ENCODE measurements around the gene JADE2.

DNA sequence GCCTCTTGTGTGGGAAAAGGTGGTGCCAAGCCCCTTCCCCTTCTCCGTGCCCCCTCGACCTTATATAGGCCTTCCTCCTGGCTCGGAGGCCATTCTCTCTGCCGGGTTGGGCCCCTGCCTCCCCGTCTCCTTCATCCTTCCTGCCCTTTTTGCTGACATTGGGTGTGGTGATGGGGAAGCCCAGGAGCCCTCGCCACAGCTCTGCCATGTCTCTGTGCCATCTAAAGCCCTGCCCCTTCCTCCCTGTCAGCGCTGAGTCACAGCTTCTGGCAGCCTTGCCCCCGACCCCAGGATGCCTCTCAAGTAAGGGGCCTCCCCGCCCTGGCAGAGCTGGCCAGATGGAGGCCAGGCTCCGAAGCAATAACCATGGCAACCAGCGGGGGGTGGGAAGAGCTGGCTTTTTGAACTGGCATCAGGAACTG, 30.4 kb downstream of the JADE2 start:
- no peak for TF ChIP-seq ARNTL (CRISPR knock-in tag; IDR thresholded peaks at IDR 0.05; ENCODE audit: borderline replicate concordance, low read depth)
- no peak for TF ChIP-seq ZNF70 (CRISPR knock-in tag; IDR thresholded peaks at IDR 0.05)

Data from SK-N-SH treated with all-trans-retinoic acid at 6 μM for 48 hours (cell line).